Fibroblast of the aortic adventitia (primary cell): ENCODE results near the gene GBA2. TPM values are rescaled to one million over a fixed set of nuclear protein-coding genes. Genes with fewer than 3 reads are reported as not detected.

Experiments
- DNase-seq: peaks from one replicate; pipeline ENCODE4 v3.0.0-alpha.2; 2010; ENCODE audit warnings: low read depth
- H3K4me3 ChIP-seq: 2 replicates; pipeline ENCODE4 v1.5.1; 2011; ENCODE audit warnings: low read depth, mild to moderate bottlenecking, control low read depth, low read length, moderate library complexity
- CTCF ChIP-seq: IDR thresholded peaks from 2 replicates; pipeline ENCODE4 v1.5.1; 2011; ENCODE audit warnings: mild to moderate bottlenecking, low read length, control low read depth, inconsistent platforms; ENCODE audit not compliant: insufficient read depth
- total RNA-seq: library from RNA; depleted of rRNA; stranded (reverse); fragments of >200 nt; gene quantifications from 2 replicates; pipeline ENCODE4 v1.2.3, GENCODE V29; 2012; ENCODE audit warnings: low replicate concordance

The GBA2 gene
- total RNA-seq, 1 donor = 25.5 TPM

DNA sequence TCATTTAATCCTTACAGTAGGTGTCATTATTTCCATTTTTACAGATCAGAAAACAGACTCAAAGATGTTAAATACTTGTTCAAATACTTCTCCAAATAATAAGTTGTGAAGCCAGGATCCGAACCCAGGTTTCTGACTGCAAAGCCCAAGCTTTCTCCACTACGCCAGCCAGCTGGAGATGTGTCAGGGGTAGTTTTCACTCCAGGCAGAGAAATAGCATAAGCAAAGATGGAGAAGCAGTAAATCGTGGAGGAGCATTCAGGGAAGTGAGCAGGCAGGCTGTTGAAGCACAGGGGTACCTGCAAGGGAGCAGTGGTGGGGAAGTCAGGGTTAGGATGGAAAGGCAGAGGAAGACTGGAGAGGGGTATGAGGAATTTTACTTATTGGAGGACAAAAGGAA lies 19.9 kb downstream of the GBA2 start:
- peak overlapping the region; percentile 98 for H3K4me3 ChIP-seq
- TF ChIP-seq CTCF = no peak
- DNase-seq = peak; percentile 34

GRCh38 chr9:35728041-35728971 lies 20.7 kb downstream of the GBA2 start:
- no peak for TF ChIP-seq CTCF
- peak overlapping the region; percentile 98 for H3K4me3 ChIP-seq
- DNase-seq = peak; percentile 94

- H3K4me3 ChIP-seq = peak overlapping the region; percentile 98
- DNase-seq = no peak
- TF ChIP-seq CTCF = no peak
Measured at GRCh38 chr9:35727676-35728040, 21.4 kb downstream of the GBA2 start.

- DNase-seq = peak; percentile 53
- H3K4me3 ChIP-seq = peak overlapping the region; percentile 98
- TF ChIP-seq CTCF = no peak
Measured at GRCh38 chr9:35726931-35727330, 22.1 kb downstream of the GBA2 start.

- TF ChIP-seq CTCF = no peak
- H3K4me3 ChIP-seq = no peak overlapping the region
Measured at GRCh38 chr9:35725362-35725761, 23.7 kb downstream of the GBA2 start.

DNA sequence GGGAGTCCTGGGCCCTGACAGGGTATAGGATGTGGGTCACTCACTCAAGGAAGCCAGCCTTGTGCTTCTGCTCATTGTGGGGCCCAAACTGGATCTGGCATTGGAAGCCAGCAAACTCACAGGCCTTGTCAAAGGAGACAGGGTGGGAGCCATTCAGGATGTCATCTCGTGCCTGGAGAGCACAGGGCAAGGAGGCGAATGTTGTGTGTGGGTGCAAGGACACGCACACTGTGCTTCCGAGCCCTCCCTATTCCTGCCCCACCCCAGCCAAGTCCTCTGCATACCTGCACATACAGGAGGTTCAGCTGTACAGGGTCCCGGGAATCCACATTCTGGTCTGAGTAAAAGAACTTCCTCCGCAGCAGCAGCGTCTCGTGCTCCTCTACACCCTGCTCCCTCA lies 25.1 kb downstream of the GBA2 start:
- DNase-seq = no peak
- H3K4me3 ChIP-seq = no peak overlapping the region
- no peak for TF ChIP-seq CTCF

More at GRCh38 chr9:35725362-35725761, 23.7 kb downstream of the GBA2 start:
- DNase-seq = no peak
